NAMALWA (cell line): Measurements from ENCODE around the gene KLF13.

Experiments used
- DNase-seq: peaks from one replicate; pipeline ENCODE4 v3.0.0-alpha.2; 2015; ENCODE audit warnings: low spot score

The KLF13 gene

GRCh38 chr15:31326156-31326874 lies at the start of gene KLF13:
TSS of gene KLF13 (plus strand) at chr15:31326835. CDS start at chr15:31327213, 378 bp downstream.
- peak; percentile 97 for DNase-seq

- DNase-seq = no peak
Measured at GRCh38 chr15:31277335-31278060, 49.1 kb upstream of the KLF13 start.

- no peak for DNase-seq
Measured at GRCh38 chr15:31278061-31278445, 48.6 kb upstream of the KLF13 start.

GRCh38 chr15:31278544-31279220 lies 48.0 kb upstream of the KLF13 start:
- no peak for DNase-seq

GRCh38 chr15:31279221-31280045 lies 47.2 kb upstream of the KLF13 start:
- DNase-seq = no peak

GRCh38 chr15:31280046-31280830 lies 46.4 kb upstream of the KLF13 start:
- no peak for DNase-seq

- DNase-seq = no peak
Measured at GRCh38 chr15:31280831-31281216, 45.8 kb upstream of the KLF13 start.

GRCh38 chr15:31283043-31283442 lies 43.6 kb upstream of the KLF13 start:
- no peak for DNase-seq

GRCh38 chr15:31285772-31286261 lies 40.8 kb upstream of the KLF13 start:
- DNase-seq = no peak

GRCh38 chr15:31291048-31291578 lies 35.5 kb upstream of the KLF13 start:
- no peak for DNase-seq

- DNase-seq = no peak
Measured at GRCh38 chr15:31292391-31293015, 34.1 kb upstream of the KLF13 start.

- DNase-seq = no peak
Measured at GRCh38 chr15:31293655-31294054, 33.0 kb upstream of the KLF13 start.

GRCh38 chr15:31294067-31294466 lies 32.6 kb upstream of the KLF13 start:
- DNase-seq = no peak

GRCh38 chr15:31295658-31296057 lies 31.0 kb upstream of the KLF13 start:
- DNase-seq = no peak

- DNase-seq = no peak
Measured at GRCh38 chr15:31296219-31296645, 30.4 kb upstream of the KLF13 start.

- no peak for DNase-seq
Measured at GRCh38 chr15:31296646-31297574, 29.7 kb upstream of the KLF13 start.

GRCh38 chr15:31297575-31298456 lies 28.8 kb upstream of the KLF13 start:
- no peak for DNase-seq

GRCh38 chr15:31298707-31299172 lies 27.9 kb upstream of the KLF13 start:
- no peak for DNase-seq
